Heart right ventricle (tissue), 16 donors: ENCODE measurements around the gene MAP3K5. TPM values are rescaled to one million over a fixed set of nuclear protein-coding genes. Genes with fewer than 3 reads are reported as not detected.

ENCODE experiments used
- ATAC-seq, 8 donors: fragments of 200-7000 bp; cut with Tn5 transposase; one replicate each; pipeline ENCODE4 v1.9.1; 2020; ENCODE audit warnings: mild to moderate bottlenecking in 8 of 8, moderate library complexity in 8 of 8, moderate number of reproducible peaks in 1 of 8
- DNase-seq, 2 donors: peaks; one replicate each; pipeline ENCODE4 v3.0.0-alpha.2; 2020
- H3K27ac ChIP-seq, 10 donors: fragments of 200-600 bp; sonication (generic) in 2 of 10; one replicate each; pipeline versions ENCODE4 v1.5.0 to v1.8.0; 2020 to 2022; ENCODE audit warnings: mild to moderate bottlenecking in 3 of 10
- H3K27me3 ChIP-seq, 7 donors: fragments of 200-600 bp; one replicate each; pipeline ENCODE4 v1.8.0; 2021 to 2022; ENCODE audit warnings: mild to moderate bottlenecking in 2 of 7
- H3K36me3 ChIP-seq, 9 donors: fragments of 200-600 bp; sonication (generic) in 1 of 9; one replicate each; pipeline versions ENCODE4 v1.5.0 to v1.8.0; 2020 to 2022; ENCODE audit warnings: mild to moderate bottlenecking in 2 of 9
- H3K4me1 ChIP-seq, 9 donors: fragments of 200-600 bp; sonication (generic) in 1 of 9; one replicate each; pipeline versions ENCODE4 v1.5.0 to v1.8.0; 2020 to 2022; ENCODE audit warnings: mild to moderate bottlenecking in 4 of 9
- H3K4me3 ChIP-seq, 10 donors: fragments of 200-600 bp; sonication (generic) in 2 of 10; one replicate each; pipeline versions ENCODE4 v1.5.0 to v1.8.0; 2020 to 2022; ENCODE audit warnings: mild to moderate bottlenecking in 7 of 10, moderate library complexity in 2 of 10
- H3K9me3 ChIP-seq, 11 donors: fragments of 200-600 bp in 10 of 11; sonication (generic) in 2 of 11; one replicate each; pipeline versions ENCODE4 v1.5.0 to v1.8.0; 2013 to 2022; ENCODE audit warnings: mild to moderate bottlenecking in 2 of 11, control low read depth in 1 of 11, moderate library complexity in 1 of 11
- CTCF ChIP-seq, 9 donors: fragments of 200-600 bp; sonication (generic) in 2 of 9; IDR thresholded peaks; one replicate each; pipeline versions ENCODE4 v1.5.0 to v1.8.0; 2021 to 2022; ENCODE audit warnings: antibody characterized with exemption in 9 of 9, mild to moderate bottlenecking in 5 of 9, moderate library complexity in 1 of 9
- WGBS, 2 donors: extraction: QIAGEN DNeasy Blood & Tissue Kit; methylation state at CpG; one replicate each; pipeline ENCODE4 v1.1.7; 2013; ENCODE audit warnings: inconsistent platforms in 1 of 2; 5-methylcytosine and 5-hydroxymethylcytosine counted together
- intact Hi-C, 10 donors: fragments of 100-400 bp; cut with DNase I; formaldehyde crosslinking; loops; one replicate each; pipeline versions ENCODE4 v1.11.1 to v1.14.2; 2022
- polyA plus RNA-seq, 2 donors: library from polyadenylated mRNA; stranded (reverse); fragments of 200-250 nt; gene quantifications; one replicate each; pipeline ENCODE4 v1.2.3, GENCODE V29; 2013
- total RNA-seq, 10 donors: library from RNA; stranded (reverse); fragmentation: NEBNext Ultra II Directional in 3 of 10; extraction: Animal tissue kit (Norgen Biotek cat#: 25700) in 3 of 10; gene quantifications; one replicate each; pipeline versions ENCODE4 v1.2.1 to v1.2.4, GENCODE V29; 2021 to 2023
- donor health status: Arrhythmogenic right ventricular cardiomyopathy.
- donor health status: ischemic (EF 13 %, LVEDD 7.1; RV severe dilation, severe dysfunction).
- donor health status: healthy with polysubstance abuse.
- donor health status: DM: no; HTN: yes; CAD: no.
- donor health status: DM: no; HTN: no; CAD: no.
- donor health status: ischemic (EF 25% LVEDD 6.9; RV normal size, moderate dysfunction).
- donor health status: ischemic (EF 25% LVEDD 5.7; RV mildly dilated, moderate dysfunction).
- donor health status: healthy.
- donor health status: DM: yes; HTN: yes; CAD: no.
- donor health status: Ischemic cardiomyopathy.
- donor health status: ischemic (EF 35%, LVEDD 5.7; RV mildly dilated, moderate dysfunction).
- donor health status: nonischemic (EF 11% LVEDD 7.7; RV severe dilation, severe dysfunction).
- donor health status: DM: yes; HTN: yes; CAD: no.
- donor health status: PGD.
- donor health status: ischemic (EF 29% LVEDD 5.4; RV normal size, mild dysfunction).
- donor health status: nonischemic (EF 23%, LVEDD 6.1; RV moderate dilation, normal function).

Gene MAP3K5
- total and polyA plus RNA-seq, 12 donors, result 5.1 to 35.7 (median 27.8) TPM

- Histone ChIP-seq H3K4me1 (peaks cover 0 to 8% (median 0%) of the 10 kb centered on the region in 9 donors), H3K4me3 (no peak overlapping the region), H3K27ac (no peak overlapping the region), H3K27me3 (no peaks in the 10 kb centered on the region), H3K9me3 (no peaks in the 10 kb centered on the region), H3K36me3 (no peaks in the 10 kb centered on the region)
- intact Hi-C loops, result no loop called here
- 74 to 87% methylated on average over 1 of the region's 1 CpG for WGBS, 2 donors
- no peak for ATAC-seq
- DNase-seq, result no peak
- TF ChIP-seq CTCF (IDR thresholded peaks at IDR 0.05), result no peak
These were observed 280.9 kb downstream of the MAP3K5 start for GRCh38 chr6:136511397-136511796.

GRCh38 chr6:136510782-136511181 lies 281.5 kb downstream of the MAP3K5 start:
- no peak for ATAC-seq
- intact Hi-C loops, result no loop called here
- peaks cover 0 to 8% (median 0%) of the 10 kb centered on the region in 9 donors for H3K4me1 ChIP-seq
- no peak overlapping the region for H3K27ac ChIP-seq
- TF ChIP-seq CTCF (IDR thresholded peaks at IDR 0.05), result no peak
- no peaks in the 10 kb centered on the region for H3K27me3 ChIP-seq
- 78% methylated on average over 4 of the region's 4 CpGs for whole genome bisulfite sequencing, 2 donors
- H3K9me3 ChIP-seq, result no peaks in the 10 kb centered on the region
- no peaks in the 10 kb centered on the region for H3K36me3 ChIP-seq
- no peak overlapping the region for H3K4me3 ChIP-seq
- no peak for DNase-seq

- intact Hi-C loops, result no loop called here
- no peak for ATAC-seq
- WGBS, 2 donors, result 87 to 95% methylated on average over 5 of the region's 5 CpGs
- DNase-seq, result no peak
- Histone ChIP-seq H3K27me3 (no peaks in the 10 kb centered on the region), H3K36me3 (no peaks in the 10 kb centered on the region), H3K4me1 (peaks cover 0 to 8% (median 0%) of the 10 kb centered on the region in 9 donors), H3K27ac (no peak overlapping the region), H3K9me3 (no peaks in the 10 kb centered on the region), H3K4me3 (no peak overlapping the region)
- no peak for TF ChIP-seq CTCF (IDR thresholded peaks at IDR 0.05)
These were observed 282.0 kb downstream of the MAP3K5 start for GRCh38 chr6:136510299-136510698.

GRCh38 chr6:136508725-136509392 lies 283.4 kb downstream of the MAP3K5 start:
- Histone ChIP-seq H3K27ac (no peak overlapping the region), H3K9me3 (no peaks in the 10 kb centered on the region), H3K36me3 (no peaks in the 10 kb centered on the region), H3K4me3 (no peak overlapping the region), H3K4me1 (peaks cover 0 to 8% (median 0%) of the 10 kb centered on the region in 9 donors), H3K27me3 (no peaks in the 10 kb centered on the region)
- intact Hi-C loops, result no loop called here
- DNase-seq, result no peak
- ATAC-seq, result no peak
- TF ChIP-seq CTCF (IDR thresholded peaks at IDR 0.05), result no peak
- WGBS, 2 donors, result 57 to 76% methylated on average over 1 of the region's 1 CpG

Other genes starting within 250 kb of the MAP3K5 start
- 1 to 10 TPM in 9 of 10 donors, under 1 TPM in 1; 0.67 to 4.1 (median 2.5) TPM for gene MAP7, start 242.1 kb downstream of the MAP3K5 start, total RNA-seq
- gene MAP7, start 242.1 kb downstream of the MAP3K5 start, polyA plus RNA-seq, result 1 to 10 TPM in 1 of 2 donors, under 1 TPM in 1; 0.48 to 1.2 TPM
- gene PEX7, start 30.1 kb upstream of the MAP3K5 start, total RNA-seq, result 10 to 100 TPM; 10.1 to 20.6 (median 16.9) TPM
- 1 to 10 TPM; 2.9 to 5.6 TPM for gene PEX7, start 30.1 kb upstream of the MAP3K5 start, polyA plus RNA-seq
- gene SLC35D3, start 129.8 kb upstream of the MAP3K5 start, total RNA-seq, result not detected
- gene SLC35D3, start 129.8 kb upstream of the MAP3K5 start, polyA plus RNA-seq, result under 1 TPM in 1 of 2 donors, not detected in 1; 0.04 TPM